Naive thymus-derived CD4-positive, alpha-beta T cell (primary cell): ENCODE data around the gene UMAD1. TPM values are rescaled to one million over a fixed set of nuclear protein-coding genes. Genes with fewer than 3 reads are reported as not detected.

ENCODE experiments used
- ATAC-seq: fragments of 150-1000 bp; cut with Tn5 transposase; 2 replicates; pipeline ENCODE4 v1.10.0; 2021; ENCODE audit warnings: mild to moderate bottlenecking, moderate library complexity
- CTCF ChIA-PET: fragments of 350-600 bp; sonication (Branson Sonifier 250); formaldehyde crosslinking; loops from one replicate; lab custom pipeline; 2021; ENCODE audit warnings: antibody characterized with exemption; lab: Charles Lee
- POLR2A ChIA-PET: fragments of 350-600 bp; sonication (Branson Sonifier 250); formaldehyde crosslinking; loops from one replicate; lab custom pipeline; 2021; ENCODE audit warnings: antibody characterized with exemption, inconsistent platforms; lab: Charles Lee
- DNase-seq, 9 donors: peaks; one replicate each; pipeline versions ENCODE4 v3.0.0 to v3.0.0-alpha.2; 2020 to 2022; ENCODE audit warnings: mixed read lengths in 1 of 9
- H3K27ac ChIP-seq: one replicate; pipeline ENCODE4 v1.7.0; 2013; ENCODE audit warnings: mild to moderate bottlenecking, low read depth, low read length, moderate library complexity
- H3K27me3 ChIP-seq, 2 donors: one replicate each; pipeline ENCODE4 v1.7.0; 2013; ENCODE audit warnings: low read length in 2 of 2, mild to moderate bottlenecking in 2 of 2, moderate library complexity in 2 of 2; ENCODE audit not compliant: control insufficient read depth in 2 of 2, insufficient read depth in 2 of 2
- H3K36me3 ChIP-seq, 3 experiments: 1 replicate in 2 of 3; 2 replicates in 1 of 3; pipeline ENCODE4 v1.7.0; 2013; ENCODE audit warnings: low read length in 3 of 3, mild to moderate bottlenecking in 3 of 3, moderate library complexity in 1 of 3; ENCODE audit not compliant: insufficient read depth in 3 of 3, control insufficient read depth in 2 of 3
- H3K4me1 ChIP-seq, 2 donors: one replicate each; pipeline ENCODE4 v1.7.0; 2013; ENCODE audit warnings: low read length in 2 of 2, mild to moderate bottlenecking in 2 of 2, moderate library complexity in 1 of 2; ENCODE audit not compliant: control insufficient read depth in 2 of 2, insufficient read depth in 2 of 2
- H3K4me3 ChIP-seq: 2 replicates; pipeline ENCODE4 v1.7.0; 2013; ENCODE audit warnings: mild to moderate bottlenecking, low read length
- H3K9me3 ChIP-seq, 3 experiments: 1 replicate in 2 of 3; 2 replicates in 1 of 3; pipeline ENCODE4 v1.7.0; 2013; ENCODE audit warnings: low read length in 3 of 3; ENCODE audit not compliant: control insufficient read depth in 2 of 3
- H3K27ac Mint-ChIP-seq, 9 donors: one replicate each; pipeline ENCODE4 v1.8.0; 2020 to 2022; ENCODE audit warnings: mixed read lengths in 9 of 9, mild to moderate bottlenecking in 8 of 9, moderate library complexity in 5 of 9, inconsistent platforms in 2 of 9
- H3K27me3 Mint-ChIP-seq, 5 donors: one replicate each; pipeline ENCODE4 v1.8.0; 2021 to 2022; ENCODE audit warnings: mixed read lengths in 5 of 5, mild to moderate bottlenecking in 1 of 5
- H3K36me3 Mint-ChIP-seq, 5 donors: one replicate each; pipeline ENCODE4 v1.8.0; 2020 to 2022; ENCODE audit warnings: mixed read lengths in 5 of 5, mild to moderate bottlenecking in 3 of 5, inconsistent platforms in 1 of 5
- H3K4me1 Mint-ChIP-seq, 7 donors: one replicate each; pipeline ENCODE4 v1.8.0; 2020 to 2022; ENCODE audit warnings: mixed read lengths in 7 of 7, mild to moderate bottlenecking in 3 of 7, inconsistent platforms in 1 of 7
- H3K4me3 Mint-ChIP-seq, 10 donors: one replicate each; pipeline ENCODE4 v1.8.0; 2020 to 2022; ENCODE audit warnings: mild to moderate bottlenecking in 10 of 10, mixed read lengths in 10 of 10, moderate library complexity in 6 of 10, inconsistent platforms in 2 of 10
- H3K9me3 Mint-ChIP-seq, 11 donors: one replicate each; pipeline ENCODE4 v1.8.0; 2020 to 2022; ENCODE audit warnings: mixed read lengths in 11 of 11, mild to moderate bottlenecking in 4 of 11, inconsistent platforms in 1 of 11, moderate library complexity in 1 of 11
- intact Hi-C, 2 donors: fragments of 100-400 bp; cut with micrococcal nuclease; formaldehyde crosslinking; loops; one replicate each; pipeline ENCODE4 v1.15.1; 2023
- polyA plus RNA-seq, 2 donors: library from polyadenylated mRNA; unstranded; fragments of 300-500 nt; fragmentation: Illumina TruSeq; gene quantifications; one replicate each; pipeline ENCODE4 v1.2.3, GENCODE V29; 2021
- total RNA-seq, 6 experiments: library from RNA in 5 of 6; stranded (reverse) in 5 of 6; gene quantifications; 1 replicate in 5 of 6; 2 replicates in 1 of 6; pipeline ENCODE4 v1.2.3 and lab custom pipeline; 2021 to 2026

The UMAD1 gene
- total and polyA plus RNA-seq, 7 experiments from 2014 or later = 11.4 to 28.6 (median 25.2) TPM

DNA sequence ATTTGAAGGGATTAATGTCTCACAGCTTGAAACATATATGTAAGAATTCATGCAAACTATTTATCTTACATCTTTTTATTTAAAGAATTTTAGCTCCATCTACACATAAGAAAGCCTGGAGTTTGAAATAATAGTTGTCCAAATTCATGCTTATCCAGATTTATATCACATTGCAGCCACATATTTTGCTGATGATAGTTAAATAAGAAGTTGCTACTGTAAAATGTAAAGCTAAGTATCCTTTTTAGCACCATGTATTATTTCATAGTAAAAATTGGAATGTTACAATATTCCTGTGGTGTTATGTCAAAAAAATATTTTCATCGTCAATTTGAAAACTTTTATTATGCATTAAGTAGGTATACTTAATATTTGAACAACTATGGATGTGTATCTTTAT is 27.3 kb upstream of the UMAD1 start:
- Histone ChIP-seq H3K27me3 (no peaks in the 10 kb centered on the region), H3K36me3 (peaks cover 0 to 4% (median 0%) of the 10 kb centered on the region in 3 experiments), H3K9me3 (no peaks in the 10 kb centered on the region), H3K4me1 (no peaks in the 10 kb centered on the region), H3K27ac (no peak overlapping the region), H3K4me3 (no peak overlapping the region)
- intact Hi-C loops = no loop called here
- ChIA-PET POLR2A (interaction anchor here (0.5 kb wide), 1 partner anchor 14 kb away, joined by 3 read pairs; no protein-coding TSS in a partner anchor), CTCF (no interaction called here)
- no peak for DNase-seq
- H3K9me3 Mint-ChIP-seq = no peaks in the 10 kb centered on the region
- peaks cover 0 to 4% (median 0%) of the 10 kb centered on the region in 5 donors for H3K36me3 Mint-ChIP-seq
- H3K4me3 Mint-ChIP-seq = no peak overlapping the region
- ATAC-seq = no peak
- H3K27ac Mint-ChIP-seq = no peak overlapping the region
- H3K4me1 Mint-ChIP-seq = peaks cover 0 to 17% (median 11%) of the 10 kb centered on the region in 7 donors
- no peaks in the 10 kb centered on the region for H3K27me3 Mint-ChIP-seq

- Histone ChIP-seq H3K4me3 (no peak overlapping the region), H3K4me1 (no peaks in the 10 kb centered on the region), H3K36me3 (peaks cover 0 to 4% (median 0%) of the 10 kb centered on the region in 3 experiments), H3K27ac (no peak overlapping the region), H3K27me3 (no peaks in the 10 kb centered on the region), H3K9me3 (no peaks in the 10 kb centered on the region)
- Mint-ChIP-seq H3K36me3 (peaks cover 0 to 3% (median 0%) of the 10 kb centered on the region in 5 donors), H3K9me3 (no peaks in the 10 kb centered on the region), H3K27ac (no peak overlapping the region), H3K27me3 (peaks cover 0 to 5% (median 0%) of the 10 kb centered on the region in 5 donors), H3K4me3 (no peak overlapping the region), H3K4me1 (peaks cover 0 to 24% (median 13%) of the 10 kb centered on the region in 7 donors)
- ChIA-PET POLR2A (interaction anchor here (0.6 to 0.8 kb wide), 2 partner anchors 49 to 1577 kb away, joined by 3 to 8 read pairs; no protein-coding TSS in a partner anchor), CTCF (no interaction called here)
- ATAC-seq (no peak), DNase-seq (no peak)
- intact Hi-C loops = no loop called here
These were observed 26.4 kb upstream of the UMAD1 start for GRCh38 chr7:7614018-7614741.

DNA sequence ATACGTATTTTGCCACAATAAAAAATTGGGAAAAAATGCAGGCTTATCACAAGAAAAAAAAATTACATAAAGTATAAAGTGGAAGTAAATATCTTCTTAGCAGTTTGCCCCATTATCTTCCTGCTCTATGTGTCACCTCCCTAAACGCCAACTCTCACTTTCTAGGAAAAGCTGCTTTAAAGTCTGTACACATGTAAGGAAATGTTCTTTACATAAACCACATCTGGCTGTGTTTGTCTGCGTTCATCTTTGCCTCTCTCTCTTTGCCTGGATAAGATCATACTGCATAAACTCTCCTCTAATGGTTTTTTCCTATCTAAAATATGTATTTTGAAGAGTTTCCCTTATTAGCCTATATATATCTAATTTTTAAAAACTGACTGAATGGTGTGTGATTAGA is 23.0 kb upstream of the UMAD1 start:
- H3K9me3 Mint-ChIP-seq = no peaks in the 10 kb centered on the region
- peak overlapping the region in 2 of 9 donors; percentile 47 to 49 for H3K27ac Mint-ChIP-seq
- POLR2A ChIA-PET = no interaction called here
- Histone ChIP-seq H3K27me3 (no peaks in the 10 kb centered on the region), H3K9me3 (no peaks in the 10 kb centered on the region), H3K4me3 (no peak overlapping the region), H3K27ac (no peak overlapping the region), H3K4me1 (no peaks in the 10 kb centered on the region), H3K36me3 (no peaks in the 10 kb centered on the region)
- ATAC-seq (no peak), DNase-seq (no peak)
- peak overlapping the region in 2 of 10 donors; percentile 9 to 12 for H3K4me3 Mint-ChIP-seq
- peaks cover 0 to 24% (median 13%) of the 10 kb centered on the region in 7 donors for H3K4me1 Mint-ChIP-seq
- CTCF ChIA-PET = no interaction called here
- peaks cover 0 to 5% (median 0%) of the 10 kb centered on the region in 5 donors for H3K27me3 Mint-ChIP-seq
- no peaks in the 10 kb centered on the region for H3K36me3 Mint-ChIP-seq
- intact Hi-C loops = loop anchor here in 1 of 2 donors (5.0 kb wide), 1 partner anchor 50 kb away; no protein-coding TSS in a partner anchor

DNA sequence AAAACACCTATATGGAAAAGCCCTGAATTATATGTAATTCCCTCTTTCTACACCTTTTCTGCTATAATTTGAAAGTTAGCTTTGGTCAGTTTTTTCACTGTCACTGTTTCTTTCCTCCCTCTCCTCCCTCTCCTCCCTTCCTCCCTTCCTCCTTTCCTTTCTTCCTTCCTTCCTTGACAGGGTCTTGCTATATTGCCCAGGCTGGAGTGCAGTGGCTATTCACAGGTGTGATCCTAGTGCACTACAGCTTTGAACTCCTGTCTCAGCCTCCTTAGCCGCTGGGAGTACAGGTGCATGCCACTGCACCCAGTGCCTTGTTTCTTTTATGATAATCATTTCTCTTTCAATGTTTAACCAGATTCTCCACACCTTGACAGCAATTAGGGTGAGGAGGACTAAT is 22.1 kb upstream of the UMAD1 start:
- H3K36me3 ChIP-seq = no peaks in the 10 kb centered on the region
- ATAC-seq = no peak

DNA sequence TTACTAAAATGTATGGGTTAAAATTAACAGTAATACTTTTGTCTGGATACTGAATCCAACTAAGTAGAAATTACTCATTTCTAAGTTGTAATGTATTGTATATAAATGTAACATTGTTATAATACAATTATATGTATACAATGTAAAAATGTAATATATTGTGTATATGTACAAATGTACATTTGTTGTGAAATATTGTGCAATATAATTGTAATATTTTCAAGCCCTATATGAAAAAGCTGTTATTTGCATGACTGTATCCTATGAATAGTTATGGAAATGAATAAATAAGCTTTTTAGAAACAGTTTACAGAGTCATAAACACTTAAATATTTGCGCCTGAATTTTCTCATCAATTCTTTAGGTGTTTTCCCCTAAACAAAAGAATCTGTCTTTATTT is 20.3 kb upstream of the UMAD1 start:
- Histone ChIP-seq H3K4me1 (no peaks in the 10 kb centered on the region), H3K27ac (no peak overlapping the region), H3K4me3 (no peak overlapping the region), H3K36me3 (no peaks in the 10 kb centered on the region), H3K27me3 (no peaks in the 10 kb centered on the region), H3K9me3 (no peaks in the 10 kb centered on the region)
- intact Hi-C loops = no loop called here
- no peaks in the 10 kb centered on the region for H3K9me3 Mint-ChIP-seq
- H3K4me1 Mint-ChIP-seq = peaks cover 0 to 24% (median 13%) of the 10 kb centered on the region in 7 donors
- peaks cover 0 to 11% (median 5%) of the 10 kb centered on the region in 5 donors for H3K27me3 Mint-ChIP-seq
- ChIA-PET CTCF (no interaction called here), POLR2A (no interaction called here)
- H3K4me3 Mint-ChIP-seq = no peak overlapping the region
- ATAC-seq (no peak), DNase-seq (no peak)
- no peak overlapping the region for H3K27ac Mint-ChIP-seq
- H3K36me3 Mint-ChIP-seq = no peaks in the 10 kb centered on the region

More for the DNA sequence above, 22.1 kb upstream of the UMAD1 start:
- peaks cover 0 to 24% (median 13%) of the 10 kb centered on the region in 7 donors for H3K4me1 Mint-ChIP-seq
- ChIA-PET CTCF (interaction anchor here (0.7 kb wide), 1 partner anchor 573 kb away, joined by 4 read pairs; no protein-coding TSS in a partner anchor), POLR2A (no interaction called here)
- Histone ChIP-seq H3K27ac (no peak overlapping the region), H3K9me3 (no peaks in the 10 kb centered on the region), H3K27me3 (no peaks in the 10 kb centered on the region), H3K4me3 (no peak overlapping the region), H3K4me1 (no peaks in the 10 kb centered on the region)
- no peaks in the 10 kb centered on the region for H3K9me3 Mint-ChIP-seq
- no peak overlapping the region for H3K27ac Mint-ChIP-seq
- intact Hi-C loops = loop anchor here in 1 of 2 donors (5.0 kb wide), 1 partner anchor 49 kb away; no protein-coding TSS in a partner anchor
- DNase-seq = no peak
- peaks cover 0 to 5% (median 0%) of the 10 kb centered on the region in 5 donors for H3K27me3 Mint-ChIP-seq
- H3K36me3 Mint-ChIP-seq = no peaks in the 10 kb centered on the region
- H3K4me3 Mint-ChIP-seq = no peak overlapping the region

GRCh38 chr7:7620644-7621210 is 19.8 kb upstream of the UMAD1 start:
- Histone ChIP-seq H3K9me3 (no peaks in the 10 kb centered on the region), H3K4me1 (no peaks in the 10 kb centered on the region), H3K4me3 (no peak overlapping the region), H3K27ac (no peak overlapping the region), H3K36me3 (no peaks in the 10 kb centered on the region), H3K27me3 (no peaks in the 10 kb centered on the region)
- Mint-ChIP-seq H3K4me1 (peaks cover 0 to 24% (median 13%) of the 10 kb centered on the region in 7 donors), H3K36me3 (peaks cover 0 to 1% (median 0%) of the 10 kb centered on the region in 5 donors), H3K27me3 (peaks cover 0 to 11% (median 5%) of the 10 kb centered on the region in 5 donors), H3K27ac (no peak overlapping the region), H3K9me3 (peaks cover 0 to 2% (median 0%) of the 10 kb centered on the region in 11 donors), H3K4me3 (no peak overlapping the region)
- POLR2A ChIA-PET = no interaction called here
- ATAC-seq (no peak), DNase-seq (no peak)
- CTCF ChIA-PET = interaction anchor here (0.7 to 0.8 kb wide), 2 partner anchors 370 to 676 kb away, joined by 3 to 4 read pairs; no protein-coding TSS in a partner anchor
- intact Hi-C loops = no loop called here
